HL-60 (cell line): ENCODE data around the gene GFAP.
A peak's percentile ranks its signal among the peaks of the same experiment; 100 is the strongest.

Experiments
- DNase-seq, 2 experiments: peaks; one replicate each; pipeline ENCODE4 v3.0.0-alpha.2; 2010 to 2020; ENCODE audit warnings: low read depth in 1 of 2, low spot score in 1 of 2
- H3K27ac ChIP-seq: fragments of 250-450 bp; sonication (Bioruptor Pico); replicated peaks from 2 replicates; pipeline ENCODE4 v1.5.1; 2020; ENCODE audit warnings: mild to moderate bottlenecking, moderate library complexity
- H3K27me3 ChIP-seq: fragments of 250-450 bp; sonication (Bioruptor Pico); 2 replicates; pipeline ENCODE4 v1.5.1; 2021; ENCODE audit warnings: mild to moderate bottlenecking, moderate library complexity; ENCODE audit not compliant: insufficient read depth, poor library complexity, severe bottlenecking
- H3K4me3 ChIP-seq: replicated peaks from 2 replicates; pipeline ENCODE4 v1.5.1; 2011; ENCODE audit warnings: mild to moderate bottlenecking, control low read depth, low read length; ENCODE audit not compliant: insufficient read depth
- GABPA ChIP-seq: IDR thresholded peaks from 2 replicates; pipeline ENCODE4 v1.6.1; 2012; ENCODE audit warnings: low read depth
- POLR2AphosphoS5 ChIP-seq: IDR thresholded peaks from 2 replicates; pipeline ENCODE4 v1.6.1; 2012; ENCODE audit warnings: low read depth
- SPI1 ChIP-seq: IDR thresholded peaks from 2 replicates; pipeline ENCODE4 v1.6.1; 2012; ENCODE audit warnings: low read depth, mild to moderate bottlenecking, borderline replicate concordance
- TF ChIP-seq, protein P1 (sequence below): IDR thresholded peaks from 2 replicates; pipeline ENCODE4 v1.6.1; 2012; ENCODE audit warnings: low read depth; ENCODE audit not compliant: insufficient replicate concordance
- TF ChIP-seq, protein P2 (sequence below): IDR thresholded peaks from one replicate; pipeline ENCODE4 v1.5.1; 2011; ENCODE audit warnings: low read length, control low read depth, inconsistent platforms; ENCODE audit not compliant: insufficient read depth

GFAP gene

GRCh38 chr17:44919885-44920564, 4.7 kb upstream of the GFAP start:
- Histone ChIP-seq H3K27me3 (peaks cover 2% of the 10 kb centered on the region), H3K27ac (no peak overlapping the region), H3K4me3 (no peak overlapping the region)
- peak; percentile 9; the same call in 1 of the 2 replicates for TF ChIP-seq SPI1
- TF ChIP-seq POLR2AphosphoS5 = no peak
- TF ChIP-seq, protein P1, sequence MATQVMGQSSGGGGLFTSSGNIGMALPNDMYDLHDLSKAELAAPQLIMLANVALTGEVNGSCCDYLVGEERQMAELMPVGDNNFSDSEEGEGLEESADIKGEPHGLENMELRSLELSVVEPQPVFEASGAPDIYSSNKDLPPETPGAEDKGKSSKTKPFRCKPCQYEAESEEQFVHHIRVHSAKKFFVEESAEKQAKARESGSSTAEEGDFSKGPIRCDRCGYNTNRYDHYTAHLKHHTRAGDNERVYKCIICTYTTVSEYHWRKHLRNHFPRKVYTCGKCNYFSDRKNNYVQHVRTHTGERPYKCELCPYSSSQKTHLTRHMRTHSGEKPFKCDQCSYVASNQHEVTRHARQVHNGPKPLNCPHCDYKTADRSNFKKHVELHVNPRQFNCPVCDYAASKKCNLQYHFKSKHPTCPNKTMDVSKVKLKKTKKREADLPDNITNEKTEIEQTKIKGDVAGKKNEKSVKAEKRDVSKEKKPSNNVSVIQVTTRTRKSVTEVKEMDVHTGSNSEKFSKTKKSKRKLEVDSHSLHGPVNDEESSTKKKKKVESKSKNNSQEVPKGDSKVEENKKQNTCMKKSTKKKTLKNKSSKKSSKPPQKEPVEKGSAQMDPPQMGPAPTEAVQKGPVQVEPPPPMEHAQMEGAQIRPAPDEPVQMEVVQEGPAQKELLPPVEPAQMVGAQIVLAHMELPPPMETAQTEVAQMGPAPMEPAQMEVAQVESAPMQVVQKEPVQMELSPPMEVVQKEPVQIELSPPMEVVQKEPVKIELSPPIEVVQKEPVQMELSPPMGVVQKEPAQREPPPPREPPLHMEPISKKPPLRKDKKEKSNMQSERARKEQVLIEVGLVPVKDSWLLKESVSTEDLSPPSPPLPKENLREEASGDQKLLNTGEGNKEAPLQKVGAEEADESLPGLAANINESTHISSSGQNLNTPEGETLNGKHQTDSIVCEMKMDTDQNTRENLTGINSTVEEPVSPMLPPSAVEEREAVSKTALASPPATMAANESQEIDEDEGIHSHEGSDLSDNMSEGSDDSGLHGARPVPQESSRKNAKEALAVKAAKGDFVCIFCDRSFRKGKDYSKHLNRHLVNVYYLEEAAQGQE = no peak
- no peak for TF ChIP-seq GABPA
- TF ChIP-seq, protein P2, sequence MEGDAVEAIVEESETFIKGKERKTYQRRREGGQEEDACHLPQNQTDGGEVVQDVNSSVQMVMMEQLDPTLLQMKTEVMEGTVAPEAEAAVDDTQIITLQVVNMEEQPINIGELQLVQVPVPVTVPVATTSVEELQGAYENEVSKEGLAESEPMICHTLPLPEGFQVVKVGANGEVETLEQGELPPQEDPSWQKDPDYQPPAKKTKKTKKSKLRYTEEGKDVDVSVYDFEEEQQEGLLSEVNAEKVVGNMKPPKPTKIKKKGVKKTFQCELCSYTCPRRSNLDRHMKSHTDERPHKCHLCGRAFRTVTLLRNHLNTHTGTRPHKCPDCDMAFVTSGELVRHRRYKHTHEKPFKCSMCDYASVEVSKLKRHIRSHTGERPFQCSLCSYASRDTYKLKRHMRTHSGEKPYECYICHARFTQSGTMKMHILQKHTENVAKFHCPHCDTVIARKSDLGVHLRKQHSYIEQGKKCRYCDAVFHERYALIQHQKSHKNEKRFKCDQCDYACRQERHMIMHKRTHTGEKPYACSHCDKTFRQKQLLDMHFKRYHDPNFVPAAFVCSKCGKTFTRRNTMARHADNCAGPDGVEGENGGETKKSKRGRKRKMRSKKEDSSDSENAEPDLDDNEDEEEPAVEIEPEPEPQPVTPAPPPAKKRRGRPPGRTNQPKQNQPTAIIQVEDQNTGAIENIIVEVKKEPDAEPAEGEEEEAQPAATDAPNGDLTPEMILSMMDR = peak; percentile 84
- peak; percentile 28 to 80 for DNase-seq

GRCh38 chr17:44919411-44919810, 4.1 kb upstream of the GFAP start:
- H3K27me3 ChIP-seq = peaks cover 2% of the 10 kb centered on the region
- TF ChIP-seq, protein P1 = no peak
- no peak overlapping the region for H3K27ac ChIP-seq
- DNase-seq = no peak
- no peak overlapping the region for H3K4me3 ChIP-seq

DNA sequence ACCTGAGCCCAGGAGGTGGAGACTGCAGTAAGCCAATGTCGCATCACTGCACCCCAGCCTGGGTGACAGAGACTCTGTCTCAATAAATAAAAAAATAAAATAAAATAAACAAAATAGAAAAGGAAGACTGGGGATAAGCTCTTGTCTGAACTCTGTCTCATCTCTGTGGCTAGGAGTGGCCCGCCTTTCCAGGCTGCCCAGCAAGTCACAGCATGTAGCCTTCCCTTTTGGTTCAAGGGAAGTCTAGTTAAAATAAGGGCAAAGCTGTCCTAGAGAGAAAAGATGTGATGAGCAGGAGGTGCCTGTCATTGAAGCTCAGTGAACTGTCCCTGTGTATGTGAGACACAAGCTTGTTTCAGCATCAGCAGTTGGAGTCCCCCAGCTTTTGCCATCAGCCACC, 2.7 kb upstream of the GFAP start:
- no peak overlapping the region for H3K27ac ChIP-seq
- TF ChIP-seq, protein P1 = no peak
- TF ChIP-seq POLR2AphosphoS5 = no peak
- TF ChIP-seq, protein P2 = no peak
- TF ChIP-seq GABPA = no peak
- H3K4me3 ChIP-seq = no peak overlapping the region
- no peak for DNase-seq
- H3K27me3 ChIP-seq = peaks cover 2% of the 10 kb centered on the region
